Thyroid gland (tissue), 4 donors: ENCODE measurements around the gene FLT3.

Experiments
- CTCF ChIP-seq, 6 experiments: fragments of 200-600 bp in 3 of 6; fragments of 450-650 bp in 3 of 6; sonication (generic) in 3 of 6; IDR thresholded peaks; one replicate each; pipeline ENCODE4 v1.5.1; 2016 to 2019; ENCODE audit warnings: antibody characterized with exemption in 6 of 6, mild to moderate bottlenecking in 2 of 6, inconsistent platforms in 1 of 6, moderate library complexity in 1 of 6
- POLR2A ChIP-seq, 2 donors: fragments of 450-650 bp; IDR thresholded peaks; one replicate each; pipeline ENCODE4 v1.6.1; 2017; ENCODE audit warnings: antibody characterized with exemption in 2 of 2, mild to moderate bottlenecking in 2 of 2, moderate library complexity in 1 of 2

GRCh38 chr13:27979001-27979643, 121.3 kb downstream of the FLT3 start:
- TF ChIP-seq POLR2A (IDR thresholded peaks at IDR 0.05) (no peak), CTCF (IDR thresholded peaks at IDR 0.05) (no peak)
